HL-60 (cell line): ENCODE results near the gene ORC4.

Experiments used
- CTCF ChIP-seq: IDR thresholded peaks from one replicate; pipeline ENCODE4 v1.5.1; 2011; ENCODE audit warnings: low read length, control low read depth, inconsistent platforms; ENCODE audit not compliant: insufficient read depth
- GABPA ChIP-seq: IDR thresholded peaks from 2 replicates; pipeline ENCODE4 v1.6.1; 2012; ENCODE audit warnings: low read depth
- POLR2AphosphoS5 ChIP-seq: IDR thresholded peaks from 2 replicates; pipeline ENCODE4 v1.6.1; 2012; ENCODE audit warnings: low read depth
- REST ChIP-seq: IDR thresholded peaks from 2 replicates; pipeline ENCODE4 v1.6.1; 2012; ENCODE audit warnings: low read depth; ENCODE audit not compliant: insufficient replicate concordance

GRCh38 chr2:147917161-147917560 is 103.4 kb downstream of the ORC4 start:
- TF ChIP-seq GABPA (no peak), CTCF (no peak), REST (no peak), POLR2AphosphoS5 (no peak)
